K562 (cell line): Measurements from ENCODE around the gene KRT6C. TPM values are rescaled to one million over a fixed set of nuclear protein-coding genes. Genes with fewer than 3 reads are reported as not detected.

Experiments
- ATAC-seq: fragments of 200-7000 bp; cut with Tn5 transposase; 3 replicates; pipeline ENCODE4 v1.9.1; 2020; ENCODE audit warnings: moderate library complexity
- BruUV-seq: library from RNA; stranded (reverse); fragments of 400-500 nt; replicated peaks from 2 replicates; lab custom pipeline; 2021; lab: Mats Ljungman, UMichigan
- CTCF ChIA-PET: fragments of 300-600 bp; formaldehyde crosslinking; extraction: SDS; loops from one replicate; lab custom pipeline; 2021; ENCODE audit warnings: low intra/inter-chr PET ratio; lab: Yijun Ruan, JAX
- POLR2A ChIA-PET: fragments of 300-600, 350-650 bp; sonication (Branson Sonifier 250); formaldehyde crosslinking; extraction: SDS; loops from one replicate; lab custom pipeline; 2021; ENCODE audit warnings: antibody characterized with exemption, inconsistent platforms; lab: Yijun Ruan, JAX
- DNase-seq, 4 experiments: peaks; one replicate each; pipeline versions ENCODE4 v3.0.0 to v3.0.0-alpha.2; 2011 to 2018; ENCODE audit warnings: low spot score in 3 of 4, mixed read lengths in 3 of 4; ENCODE audit errors: extremely low read depth in 1 of 4
- FAIRE-seq: peaks from 2 replicates; lab custom pipeline; 2011; peaks lifted over from hg19 to GRCh38; lab: Jason Lieb, UNC
- H2AFZ ChIP-seq: 2 replicates; pipeline ENCODE4 v1.6.0; 2011; ENCODE audit warnings: low read depth, low read length, control low read depth, inconsistent platforms
- H3K27ac ChIP-seq: fragments of 200-600 bp; 3 replicates; pipeline ENCODE4 v1.8.0; 2011; ENCODE audit warnings: low read depth, mild to moderate bottlenecking, control low read depth, inconsistent platforms, low read length, moderate library complexity, mixed read lengths; ENCODE audit errors: extremely low read depth
- H3K27me3 ChIP-seq, 2 experiments: fragments of 300-600 bp in 1 of 2; 2 replicates in 1 of 2; 3 replicates in 1 of 2; pipeline versions ENCODE4 v1.6.0 to v1.8.0; 2011; ENCODE audit warnings: inconsistent platforms in 2 of 2, low read length in 2 of 2, mild to moderate bottlenecking in 1 of 2, mixed read lengths in 1 of 2, moderate library complexity in 1 of 2; ENCODE audit not compliant: control insufficient read depth in 2 of 2, insufficient read depth in 2 of 2
- H3K36me3 ChIP-seq: fragments of 300-600 bp; 3 replicates; pipeline ENCODE4 v1.8.0; 2011; ENCODE audit warnings: mild to moderate bottlenecking, low read length, inconsistent platforms; ENCODE audit not compliant: control insufficient read depth, insufficient read depth
- H3K4me1 ChIP-seq, 2 experiments: fragments of 200-600 bp in 1 of 2; replicated peaks in 1 of 2; 2 replicates in 1 of 2; 3 replicates in 1 of 2; pipeline versions ENCODE4 v1.5.1 to v1.8.0; 2011; ENCODE audit warnings: inconsistent platforms in 2 of 2, low read length in 2 of 2, mild to moderate bottlenecking in 1 of 2, mixed read lengths in 1 of 2, moderate library complexity in 1 of 2; ENCODE audit not compliant: control insufficient read depth in 2 of 2, insufficient read depth in 2 of 2
- H3K4me2 ChIP-seq: 2 replicates; pipeline ENCODE4 v1.6.1; 2011; ENCODE audit warnings: low read length, control low read depth, inconsistent platforms, mixed read lengths; ENCODE audit not compliant: insufficient read depth
- H3K4me3 ChIP-seq: fragments of 200-600 bp; sonication (generic), shearing (Covaris generic); 2 replicates; pipeline ENCODE4 v1.5.1; 2016; ENCODE audit warnings: control low read depth, inconsistent platforms
- H3K79me2 ChIP-seq: fragments of 200-600 bp; 3 replicates; pipeline ENCODE4 v1.8.0; 2011; ENCODE audit warnings: low read length, inconsistent platforms; ENCODE audit not compliant: control insufficient read depth, insufficient read depth
- H3K9ac ChIP-seq, 2 experiments: 2 replicates each; pipeline versions ENCODE4 v1.6.0 to v1.6.1; 2011; ENCODE audit warnings: low read depth in 2 of 2, low read length in 2 of 2, control low read depth in 1 of 2, inconsistent platforms in 1 of 2, mild to moderate bottlenecking in 1 of 2, mixed read lengths in 1 of 2; ENCODE audit not compliant: insufficient read depth in 1 of 2
- H3K9me1 ChIP-seq: one replicate; pipeline ENCODE4 v1.6.0; 2011; ENCODE audit warnings: inconsistent platforms, mild to moderate bottlenecking, low read length, moderate library complexity; ENCODE audit not compliant: control insufficient read depth, insufficient read depth
- H3K9me3 ChIP-seq: replicated peaks from 2 replicates; pipeline ENCODE4 v1.5.1; 2011; ENCODE audit warnings: low read depth, low read length, inconsistent platforms; ENCODE audit not compliant: control insufficient read depth, insufficient read depth
- H4K20me1 ChIP-seq: replicated peaks from 2 replicates; pipeline ENCODE4 v1.6.1; 2011; ENCODE audit warnings: low read length, inconsistent platforms, mixed read lengths; ENCODE audit not compliant: control insufficient read depth, insufficient read depth
- CBFB ChIP-seq: sonication (generic); formaldehyde crosslinking; IDR thresholded peaks from 2 replicates; pipeline ENCODE4 v1.4.0; 2020; ENCODE audit warnings: mild to moderate bottlenecking, missing genetic modification reagents
- STAG1 ChIP-seq: sonication (generic); formaldehyde crosslinking; IDR thresholded peaks from 2 replicates; pipeline ENCODE4 v1.5.0; 2020; ENCODE audit warnings: missing genetic modification reagents, borderline replicate concordance
- TRIM25 ChIP-seq: fragments of 450-650 bp; IDR thresholded peaks from 2 replicates; pipeline ENCODE4 v1.7.0; 2016; ENCODE audit warnings: borderline replicate concordance
- U2AF1 ChIP-seq: fragments of 200-400 bp; formaldehyde crosslinking; optimal IDR thresholded peaks from 2 replicates; pipeline ENCODE3; 2017; ENCODE audit warnings: mild to moderate bottlenecking, low read depth, low read length, moderate library complexity
- ZNF12 ChIP-seq: sonication (generic); formaldehyde crosslinking; IDR thresholded peaks from 2 replicates; pipeline ENCODE4 v1.4.0; 2020; ENCODE audit warnings: mild to moderate bottlenecking, missing genetic modification reagents
- WGBS: fragments of 100-300 bp; shearing (Covaris generic); methylation state at CpG from one replicate; pipeline ENCODE4 v1.1.6; 2016; ENCODE audit warnings: low coverage, mixed read lengths; ENCODE audit not compliant: insufficient coverage; ENCODE audit errors: missing lambda C conversion rate; 5-methylcytosine and 5-hydroxymethylcytosine counted together
- in situ Hi-C: fragments of 300-500 bp; cut with MboI; formaldehyde crosslinking; loops from 4 replicates; pipeline ENCODE4 v1.15.0; 2018; ENCODE audit warnings: inconsistent platforms, mixed read lengths
- intact Hi-C: fragments of 100-400 bp; cut with micrococcal nuclease; formaldehyde crosslinking; loops from 2 replicates; pipeline ENCODE4 v1.14.2; 2022
- polyA plus RNA-seq, 8 experiments: library from polyadenylated mRNA; depleted of rRNA in 4 of 8; stranded (reverse) in 5 of 8; unstranded in 3 of 8; fragments of >200 nt; fragmentation: Nextera tagmentation in 2 of 8; fragmentation: Illumina TruSeq in 1 of 8; extraction: Ambion mirVana in 2 of 8; extraction: Trizol in 1 of 8; gene quantifications; 2 replicates each; pipeline versions ENCODE4 v1.2.1 to v1.2.3, GENCODE V29; 2011 to 2014; ENCODE audit warnings: inconsistent platforms in 1 of 8, missing spikeins in 1 of 8
- total RNA-seq, 7 experiments: library from RNA; depleted of rRNA in 6 of 7; stranded (reverse); fragments of >200 nt in 6 of 7; fragmentation: Illumina TruSeq in 2 of 7; extraction: Trizol in 2 of 7; gene quantifications; 2 replicates each; pipeline versions ENCODE4 v1.2.1 to v1.2.3, GENCODE V29; 2011 to 2021; ENCODE audit warnings: low replicate concordance in 1 of 7
- TF ChIP-seq, protein P1 (sequence below): fragments of 450-650 bp; IDR thresholded peaks from 2 replicates; pipeline ENCODE4 v1.6.1; 2016

KRT6C gene
- total and polyA plus RNA-seq, 9 of the 15 experiments (the other 6 are each of a cell fraction or from before 2014, with no cell fraction given) = not detected

- TF ChIP-seq U2AF1 = no peak
- no peak for TF ChIP-seq CBFB
- TF ChIP-seq STAG1 (CRISPR knock-in tag) = no peak
Observed at GRCh38 chr12:52441320-52441911, 32.2 kb downstream of the KRT6C start (continued).

DNA sequence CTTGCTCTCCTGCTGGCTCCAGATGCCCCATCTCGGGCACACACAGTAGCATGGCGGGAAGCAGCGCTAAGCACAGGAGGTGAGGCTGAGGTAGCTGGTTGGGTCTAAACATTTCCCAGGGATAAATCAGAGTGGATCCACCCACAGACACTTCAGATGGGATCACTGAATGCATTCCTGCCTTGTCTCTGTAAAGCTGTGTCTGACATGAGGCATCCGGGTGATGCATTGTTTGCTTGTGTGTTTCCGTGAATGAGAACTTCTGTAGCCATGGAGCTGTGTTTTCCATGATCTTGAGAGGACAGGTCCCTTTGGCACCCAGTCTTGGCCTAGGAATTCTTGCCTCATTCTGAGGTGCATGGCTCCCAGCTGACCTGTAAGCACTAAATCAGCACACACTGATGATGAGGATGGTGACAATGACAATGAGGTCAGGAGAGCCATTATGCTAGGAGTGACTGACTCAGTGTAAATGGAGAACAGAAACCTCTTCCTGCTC lies 32.7 kb downstream of the KRT6C start:
- H3K9me1 ChIP-seq = no peaks in the 10 kb centered on the region
- H3K36me3 ChIP-seq = no peaks in the 10 kb centered on the region
- H3K4me1 ChIP-seq = no peaks in the 10 kb centered on the region
- no peak overlapping the region for H3K4me2 ChIP-seq
- no peak overlapping the region for H3K4me3 ChIP-seq
- no peak overlapping the region for H2AFZ ChIP-seq
- intact Hi-C loops (no loop called here), in situ Hi-C loops (no loop called here)
- H3K9me3 ChIP-seq = no peaks in the 10 kb centered on the region
- BruUV-seq = no TSS peak
- no peaks in the 10 kb centered on the region for H4K20me1 ChIP-seq
- H3K9ac ChIP-seq = no peak overlapping the region
- H3K79me2 ChIP-seq = no peaks in the 10 kb centered on the region
- ATAC-seq (no peak), FAIRE-seq (no peak), DNase-seq (no peak)
- WGBS = 0% methylated on average over 5 of the region's 5 CpGs
- CTCF ChIA-PET = no interaction called here
- POLR2A ChIA-PET = interaction anchor here (0.6 kb wide), 1 partner anchor 433 kb away, joined by 3 read pairs; no protein-coding TSS in a partner anchor
- peaks cover 0 to 28% of the 10 kb centered on the region in 2 experiments for H3K27me3 ChIP-seq
- TF ChIP-seq ZNF12 (CRISPR knock-in tag) (no peak), TRIM25 (no peak)
- TF ChIP-seq, protein P1, sequence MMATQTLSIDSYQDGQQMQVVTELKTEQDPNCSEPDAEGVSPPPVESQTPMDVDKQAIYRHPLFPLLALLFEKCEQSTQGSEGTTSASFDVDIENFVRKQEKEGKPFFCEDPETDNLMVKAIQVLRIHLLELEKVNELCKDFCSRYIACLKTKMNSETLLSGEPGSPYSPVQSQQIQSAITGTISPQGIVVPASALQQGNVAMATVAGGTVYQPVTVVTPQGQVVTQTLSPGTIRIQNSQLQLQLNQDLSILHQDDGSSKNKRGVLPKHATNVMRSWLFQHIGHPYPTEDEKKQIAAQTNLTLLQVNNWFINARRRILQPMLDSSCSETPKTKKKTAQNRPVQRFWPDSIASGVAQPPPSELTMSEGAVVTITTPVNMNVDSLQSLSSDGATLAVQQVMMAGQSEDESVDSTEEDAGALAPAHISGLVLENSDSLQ = no peak
- no peak overlapping the region for H3K27ac ChIP-seq
